Measurements from ENCODE around the gene RFX7.

DNA sequence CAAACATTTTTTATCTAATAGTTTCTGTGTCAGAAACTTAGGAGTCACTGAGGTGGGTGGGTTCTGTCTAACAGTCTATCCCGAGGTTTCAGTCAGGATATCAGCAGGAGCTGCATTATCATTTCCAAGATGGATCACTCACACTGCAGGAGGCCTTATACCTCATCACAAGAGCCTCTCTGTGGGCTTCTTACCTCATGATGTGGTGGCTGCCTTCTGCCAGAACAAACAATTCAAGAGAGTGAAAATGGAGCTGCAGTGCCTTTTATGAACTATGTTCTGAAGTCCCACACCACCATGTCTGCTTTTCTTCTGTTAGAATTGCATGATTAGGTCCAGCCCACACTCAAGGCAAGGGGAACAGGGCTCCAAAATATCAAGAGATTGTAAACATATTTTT lies 27.9 kb downstream of the RFX7 start:
- TF ChIP-seq, protein P1, sequence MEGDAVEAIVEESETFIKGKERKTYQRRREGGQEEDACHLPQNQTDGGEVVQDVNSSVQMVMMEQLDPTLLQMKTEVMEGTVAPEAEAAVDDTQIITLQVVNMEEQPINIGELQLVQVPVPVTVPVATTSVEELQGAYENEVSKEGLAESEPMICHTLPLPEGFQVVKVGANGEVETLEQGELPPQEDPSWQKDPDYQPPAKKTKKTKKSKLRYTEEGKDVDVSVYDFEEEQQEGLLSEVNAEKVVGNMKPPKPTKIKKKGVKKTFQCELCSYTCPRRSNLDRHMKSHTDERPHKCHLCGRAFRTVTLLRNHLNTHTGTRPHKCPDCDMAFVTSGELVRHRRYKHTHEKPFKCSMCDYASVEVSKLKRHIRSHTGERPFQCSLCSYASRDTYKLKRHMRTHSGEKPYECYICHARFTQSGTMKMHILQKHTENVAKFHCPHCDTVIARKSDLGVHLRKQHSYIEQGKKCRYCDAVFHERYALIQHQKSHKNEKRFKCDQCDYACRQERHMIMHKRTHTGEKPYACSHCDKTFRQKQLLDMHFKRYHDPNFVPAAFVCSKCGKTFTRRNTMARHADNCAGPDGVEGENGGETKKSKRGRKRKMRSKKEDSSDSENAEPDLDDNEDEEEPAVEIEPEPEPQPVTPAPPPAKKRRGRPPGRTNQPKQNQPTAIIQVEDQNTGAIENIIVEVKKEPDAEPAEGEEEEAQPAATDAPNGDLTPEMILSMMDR (IDR thresholded peaks at IDR 0.05) = no peak
- no peak for TF ChIP-seq POLR2A (IDR thresholded peaks at IDR 0.05)
